ENCODE measurements around the gene NAPEPLD.

DNA sequence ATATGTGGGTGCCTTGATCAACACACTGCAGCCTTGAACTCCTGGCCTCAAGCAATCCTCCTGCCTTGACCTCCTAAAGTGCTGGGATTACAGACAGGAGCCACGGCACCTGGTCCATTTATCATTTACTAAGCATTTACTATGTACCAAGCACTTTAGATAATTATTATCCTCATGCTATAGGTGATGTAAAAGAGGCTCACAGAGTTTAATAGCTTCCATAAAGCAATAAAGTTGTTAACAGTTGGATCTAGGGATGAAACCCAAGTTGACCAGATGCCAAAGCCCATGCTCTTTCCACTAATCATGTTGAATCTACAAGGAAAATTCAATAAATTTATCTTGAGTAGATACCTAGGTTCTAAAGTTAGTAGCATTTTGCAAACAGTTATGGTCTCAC lies 5.0 kb downstream of the NAPEPLD start:
- TF ChIP-seq, protein P1, sequence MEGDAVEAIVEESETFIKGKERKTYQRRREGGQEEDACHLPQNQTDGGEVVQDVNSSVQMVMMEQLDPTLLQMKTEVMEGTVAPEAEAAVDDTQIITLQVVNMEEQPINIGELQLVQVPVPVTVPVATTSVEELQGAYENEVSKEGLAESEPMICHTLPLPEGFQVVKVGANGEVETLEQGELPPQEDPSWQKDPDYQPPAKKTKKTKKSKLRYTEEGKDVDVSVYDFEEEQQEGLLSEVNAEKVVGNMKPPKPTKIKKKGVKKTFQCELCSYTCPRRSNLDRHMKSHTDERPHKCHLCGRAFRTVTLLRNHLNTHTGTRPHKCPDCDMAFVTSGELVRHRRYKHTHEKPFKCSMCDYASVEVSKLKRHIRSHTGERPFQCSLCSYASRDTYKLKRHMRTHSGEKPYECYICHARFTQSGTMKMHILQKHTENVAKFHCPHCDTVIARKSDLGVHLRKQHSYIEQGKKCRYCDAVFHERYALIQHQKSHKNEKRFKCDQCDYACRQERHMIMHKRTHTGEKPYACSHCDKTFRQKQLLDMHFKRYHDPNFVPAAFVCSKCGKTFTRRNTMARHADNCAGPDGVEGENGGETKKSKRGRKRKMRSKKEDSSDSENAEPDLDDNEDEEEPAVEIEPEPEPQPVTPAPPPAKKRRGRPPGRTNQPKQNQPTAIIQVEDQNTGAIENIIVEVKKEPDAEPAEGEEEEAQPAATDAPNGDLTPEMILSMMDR (IDR thresholded peaks at IDR 0.05) = no peak
- TF ChIP-seq POLR2A (IDR thresholded peaks at IDR 0.05) = no peak

Measured in tibial nerve (tissue), 3 donors.